ENCODE measurements around the gene BAG1. TPM values are rescaled to one million over a fixed set of nuclear protein-coding genes. Genes with fewer than 3 reads are reported as not detected.

BAG1 gene
- polyA plus RNA-seq, 1 experiment, result 17.7 TPM

GRCh38 chr9:33232815-33233214 is 31.7 kb downstream of the BAG1 start:
- no peak for DNase-seq (ENCODE audit: low read depth)
- no peaks in the 10 kb centered on the region; the same call in 1 of the 2 replicates for H3K27me3 ChIP-seq (ENCODE audit: control insufficient read depth, insufficient read depth, low read length)
- TF ChIP-seq CTCF (IDR thresholded peaks at IDR 0.05; ENCODE audit: insufficient read depth, low read depth, low read length), result no peak
- H3K36me3 ChIP-seq (ENCODE audit: control insufficient read depth, insufficient read depth, low read length), result no peaks in the 10 kb centered on the region
- POLR2A ChIA-PET, result no interaction called here
- CTCF ChIA-PET, result interaction anchor here (3.8 kb wide), 1 partner anchor 7 kb away, joined by 20 read pairs; no protein-coding TSS in a partner anchor
- no peak overlapping the region for H3K4me3 ChIP-seq (ENCODE audit: low read depth, low read length)

DNA sequence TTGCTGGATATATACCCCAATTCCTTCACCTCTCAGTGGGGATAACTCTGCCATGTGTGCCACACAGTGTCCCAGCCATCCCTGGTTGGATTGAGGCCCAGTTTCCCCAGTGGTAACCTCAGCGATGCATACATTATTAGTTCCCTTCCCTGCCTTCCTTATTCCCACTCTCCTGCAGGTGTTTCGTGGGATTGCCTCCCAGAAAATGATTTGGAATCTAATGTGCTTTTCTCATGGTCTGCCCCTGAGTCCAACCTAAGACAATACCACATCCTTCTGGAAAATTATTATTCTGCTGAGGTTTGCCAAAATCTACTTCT is 32.9 kb downstream of the BAG1 start:
- TF ChIP-seq CTCF (IDR thresholded peaks at IDR 0.05; ENCODE audit: insufficient read depth, low read depth, low read length), result no peak

DNA sequence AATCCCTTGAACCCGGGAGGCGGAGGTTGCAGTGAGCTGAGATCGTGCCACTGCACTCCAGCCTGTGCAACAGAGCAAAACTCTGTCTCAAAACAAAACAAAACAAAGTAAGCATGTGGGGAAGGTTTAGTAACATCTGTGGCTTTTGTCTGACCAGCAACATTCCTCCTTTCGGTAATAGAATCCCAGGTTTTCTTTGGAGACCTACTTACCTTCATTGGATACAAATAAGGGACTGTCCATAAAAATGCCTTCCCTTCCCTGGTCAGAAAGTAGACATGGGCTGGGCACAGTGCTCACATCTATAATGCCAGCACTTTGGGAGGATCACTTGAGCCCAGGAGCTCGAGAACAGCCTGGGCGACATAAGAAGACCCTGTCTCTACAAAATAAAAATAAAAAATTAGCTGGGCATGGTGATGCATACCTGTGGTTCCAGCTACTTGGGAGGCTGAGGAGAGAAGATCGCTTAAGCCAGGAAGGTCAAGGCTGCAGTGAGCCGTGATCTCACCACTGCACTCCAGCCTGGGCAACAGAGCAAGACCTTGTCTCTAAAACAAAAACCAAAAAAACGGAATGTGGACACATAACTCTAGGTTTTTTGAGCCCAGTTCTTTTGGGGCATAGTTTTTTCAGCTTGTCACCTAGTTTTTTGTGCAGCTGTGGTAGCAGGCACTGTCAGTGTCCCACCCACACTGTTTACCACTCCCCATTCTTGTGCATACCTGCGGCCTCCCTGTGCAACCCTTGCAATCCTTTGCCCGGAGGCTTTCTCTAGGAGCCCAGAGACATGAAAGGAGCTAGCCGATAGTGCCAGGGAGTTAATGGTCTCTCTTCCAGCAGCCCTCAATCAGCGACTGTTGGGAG is 33.5 kb downstream of the BAG1 start:
- Histone ChIP-seq H3K27me3 (ENCODE audit: control insufficient read depth, insufficient read depth, low read length) (no peaks in the 10 kb centered on the region; the same call in 1 of the 2 replicates), H3K36me3 (ENCODE audit: control insufficient read depth, insufficient read depth, low read length) (no peaks in the 10 kb centered on the region), H3K4me3 (ENCODE audit: low read depth, low read length) (no peak overlapping the region)
- ChIA-PET POLR2A (no interaction called here), CTCF (interaction anchor here (0.9 to 1.8 kb wide), 4 partner anchors 33 to 393 kb away, joined by 3 read pairs; partner anchors contain the start of gene BAG1)
- DNase-seq (ENCODE audit: low read depth), result no peak
- TF ChIP-seq CTCF (IDR thresholded peaks at IDR 0.05; ENCODE audit: insufficient read depth, low read depth, low read length), result no peak

More for the DNA sequence above, 32.9 kb downstream of the BAG1 start:
- ChIA-PET CTCF (interaction anchor here (1.0 to 1.8 kb wide), 3 partner anchors 32 to 392 kb away, joined by 3 read pairs; partner anchors contain the start of gene BAG1), POLR2A (no interaction called here)
- Histone ChIP-seq H3K4me3 (ENCODE audit: low read depth, low read length) (no peak overlapping the region), H3K27me3 (ENCODE audit: control insufficient read depth, insufficient read depth, low read length) (no peaks in the 10 kb centered on the region; the same call in 1 of the 2 replicates), H3K36me3 (ENCODE audit: control insufficient read depth, insufficient read depth, low read length) (no peaks in the 10 kb centered on the region)
- DNase-seq (ENCODE audit: low read depth), result no peak

DNA sequence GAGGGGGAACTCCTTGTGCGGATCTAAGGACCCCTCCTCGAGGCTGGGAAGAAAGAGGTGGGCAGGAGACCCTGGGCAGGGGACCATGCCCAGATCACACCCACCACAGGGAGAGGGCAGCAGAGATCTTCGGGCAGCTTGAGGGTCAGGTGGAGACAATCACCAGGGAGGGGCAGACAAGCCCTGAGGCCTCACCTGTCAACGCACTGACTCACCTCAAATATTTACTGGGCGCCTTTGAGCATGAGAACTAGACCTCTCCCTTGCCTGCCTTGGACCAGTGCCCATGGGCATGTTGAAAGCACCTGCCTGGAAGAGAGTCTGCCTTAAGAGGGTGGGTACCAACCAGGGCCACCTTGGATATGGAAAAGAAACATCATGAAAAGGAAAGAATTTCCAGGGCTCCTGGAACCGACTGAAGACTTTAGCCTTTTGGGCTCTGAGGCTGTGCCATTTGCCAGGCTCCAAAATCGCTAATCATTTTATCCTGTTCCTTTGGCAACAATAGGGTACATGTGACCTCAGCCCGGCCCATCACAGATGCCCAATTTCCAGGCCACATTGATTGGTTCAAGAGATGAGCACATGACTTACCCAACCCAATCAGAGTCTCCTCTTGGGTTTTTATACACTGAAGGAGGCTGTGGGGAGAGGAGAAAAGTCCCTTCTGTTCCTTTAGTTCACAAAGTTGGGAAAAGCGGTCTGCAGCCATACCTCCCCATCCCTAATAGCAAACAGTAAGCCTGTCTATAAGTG is 35.0 kb downstream of the BAG1 start:
- H3K27me3 ChIP-seq (ENCODE audit: control insufficient read depth, insufficient read depth, low read length), result no peaks in the 10 kb centered on the region; the same call in 1 of the 2 replicates
- no peak overlapping the region for H3K4me3 ChIP-seq (ENCODE audit: low read depth, low read length)
- TF ChIP-seq CTCF (IDR thresholded peaks at IDR 0.05; ENCODE audit: insufficient read depth, low read depth, low read length), result no peak
- CTCF ChIA-PET, result interaction anchor here (1.3 kb wide), 1 partner anchor 8 kb away, joined by 4 read pairs; no protein-coding TSS in a partner anchor
- POLR2A ChIA-PET, result no interaction called here
- DNase-seq (ENCODE audit: low read depth), result no peak
- H3K36me3 ChIP-seq (ENCODE audit: control insufficient read depth, insufficient read depth, low read length), result no peaks in the 10 kb centered on the region

DNA sequence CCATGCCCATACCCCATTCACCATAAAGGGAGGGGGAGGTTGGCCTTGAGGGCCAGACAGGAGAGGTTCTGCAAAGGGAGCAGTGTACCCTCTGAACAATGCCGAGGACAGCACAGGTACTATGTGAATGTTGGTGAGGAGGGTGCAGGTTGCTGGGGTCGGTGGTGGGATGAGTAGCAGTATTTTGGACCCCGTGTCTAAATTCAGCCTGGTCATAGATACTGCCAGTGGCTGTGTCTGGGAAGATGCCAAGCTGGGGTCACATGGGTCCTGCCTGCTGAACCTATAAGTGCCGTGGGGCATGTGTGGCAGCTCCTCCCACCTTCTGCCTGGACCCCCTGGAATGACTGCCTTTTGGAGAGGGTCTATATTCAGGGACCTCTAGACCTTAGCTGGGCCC is 35.9 kb downstream of the BAG1 start:
- Histone ChIP-seq H3K4me3 (ENCODE audit: low read depth, low read length) (no peak overlapping the region), H3K36me3 (ENCODE audit: control insufficient read depth, insufficient read depth, low read length) (no peaks in the 10 kb centered on the region), H3K27me3 (ENCODE audit: control insufficient read depth, insufficient read depth, low read length) (no peaks in the 10 kb centered on the region; the same call in 1 of the 2 replicates)
- POLR2A ChIA-PET, result no interaction called here
- CTCF ChIA-PET, result interaction anchor here (1.3 kb wide), 1 partner anchor 9 kb away, joined by 4 read pairs; no protein-coding TSS in a partner anchor
- no peak for TF ChIP-seq CTCF (IDR thresholded peaks at IDR 0.05; ENCODE audit: insufficient read depth, low read depth, low read length)
- no peak for DNase-seq (ENCODE audit: low read depth)

Data from BJ (cell line).